K562 (cell line): ENCODE data around the gene OPHN1. TPM values are rescaled to one million over a fixed set of nuclear protein-coding genes. Genes with fewer than 3 reads are reported as not detected.

Experiments used
- ATAC-seq: fragments of 200-7000 bp; cut with Tn5 transposase; 3 replicates; pipeline ENCODE4 v1.9.1; 2020; ENCODE audit warnings: moderate library complexity
- BruUV-seq: library from RNA; stranded (reverse); fragments of 400-500 nt; replicated peaks from 2 replicates; lab custom pipeline; 2021; lab: Mats Ljungman, UMichigan
- CTCF ChIA-PET: fragments of 300-600 bp; formaldehyde crosslinking; extraction: SDS; loops from one replicate; lab custom pipeline; 2021; ENCODE audit warnings: low intra/inter-chr PET ratio; lab: Yijun Ruan, JAX
- POLR2A ChIA-PET: fragments of 300-600, 350-650 bp; sonication (Branson Sonifier 250); formaldehyde crosslinking; extraction: SDS; loops from one replicate; lab custom pipeline; 2021; ENCODE audit warnings: antibody characterized with exemption, inconsistent platforms; lab: Yijun Ruan, JAX
- DNase-seq, 4 experiments: peaks; one replicate each; pipeline versions ENCODE4 v3.0.0 to v3.0.0-alpha.2; 2011 to 2018; ENCODE audit warnings: low spot score in 3 of 4, mixed read lengths in 3 of 4; ENCODE audit errors: extremely low read depth in 1 of 4
- FAIRE-seq: peaks from 2 replicates; lab custom pipeline; 2011; peaks lifted over from hg19 to GRCh38; lab: Jason Lieb, UNC
- H2AFZ ChIP-seq: 2 replicates; pipeline ENCODE4 v1.6.0; 2011; ENCODE audit warnings: low read depth, low read length, control low read depth, inconsistent platforms
- H3K27ac ChIP-seq: fragments of 200-600 bp; 3 replicates; pipeline ENCODE4 v1.8.0; 2011; ENCODE audit warnings: low read depth, mild to moderate bottlenecking, control low read depth, inconsistent platforms, low read length, moderate library complexity, mixed read lengths; ENCODE audit errors: extremely low read depth
- H3K27me3 ChIP-seq, 2 experiments: fragments of 300-600 bp in 1 of 2; 2 replicates in 1 of 2; 3 replicates in 1 of 2; pipeline versions ENCODE4 v1.6.0 to v1.8.0; 2011; ENCODE audit warnings: inconsistent platforms in 2 of 2, low read length in 2 of 2, mild to moderate bottlenecking in 1 of 2, mixed read lengths in 1 of 2, moderate library complexity in 1 of 2; ENCODE audit not compliant: control insufficient read depth in 2 of 2, insufficient read depth in 2 of 2
- H3K36me3 ChIP-seq: fragments of 300-600 bp; 3 replicates; pipeline ENCODE4 v1.8.0; 2011; ENCODE audit warnings: mild to moderate bottlenecking, low read length, inconsistent platforms; ENCODE audit not compliant: control insufficient read depth, insufficient read depth
- H3K4me1 ChIP-seq, 2 experiments: fragments of 200-600 bp in 1 of 2; replicated peaks in 1 of 2; 2 replicates in 1 of 2; 3 replicates in 1 of 2; pipeline versions ENCODE4 v1.5.1 to v1.8.0; 2011; ENCODE audit warnings: inconsistent platforms in 2 of 2, low read length in 2 of 2, mild to moderate bottlenecking in 1 of 2, mixed read lengths in 1 of 2, moderate library complexity in 1 of 2; ENCODE audit not compliant: control insufficient read depth in 2 of 2, insufficient read depth in 2 of 2
- H3K4me2 ChIP-seq: 2 replicates; pipeline ENCODE4 v1.6.1; 2011; ENCODE audit warnings: low read length, control low read depth, inconsistent platforms, mixed read lengths; ENCODE audit not compliant: insufficient read depth
- H3K4me3 ChIP-seq: fragments of 200-600 bp; sonication (generic), shearing (Covaris generic); 2 replicates; pipeline ENCODE4 v1.5.1; 2016; ENCODE audit warnings: control low read depth, inconsistent platforms
- H3K79me2 ChIP-seq: fragments of 200-600 bp; 3 replicates; pipeline ENCODE4 v1.8.0; 2011; ENCODE audit warnings: low read length, inconsistent platforms; ENCODE audit not compliant: control insufficient read depth, insufficient read depth
- H3K9ac ChIP-seq, 2 experiments: 2 replicates each; pipeline versions ENCODE4 v1.6.0 to v1.6.1; 2011; ENCODE audit warnings: low read depth in 2 of 2, low read length in 2 of 2, control low read depth in 1 of 2, inconsistent platforms in 1 of 2, mild to moderate bottlenecking in 1 of 2, mixed read lengths in 1 of 2; ENCODE audit not compliant: insufficient read depth in 1 of 2
- H3K9me1 ChIP-seq: one replicate; pipeline ENCODE4 v1.6.0; 2011; ENCODE audit warnings: inconsistent platforms, mild to moderate bottlenecking, low read length, moderate library complexity; ENCODE audit not compliant: control insufficient read depth, insufficient read depth
- H3K9me3 ChIP-seq: replicated peaks from 2 replicates; pipeline ENCODE4 v1.5.1; 2011; ENCODE audit warnings: low read depth, low read length, inconsistent platforms; ENCODE audit not compliant: control insufficient read depth, insufficient read depth
- H4K20me1 ChIP-seq: replicated peaks from 2 replicates; pipeline ENCODE4 v1.6.1; 2011; ENCODE audit warnings: low read length, inconsistent platforms, mixed read lengths; ENCODE audit not compliant: control insufficient read depth, insufficient read depth
- MBD1 ChIP-seq: fragments of 250-450 bp; sonication (Bioruptor Pico); IDR thresholded peaks from 2 replicates; pipeline ENCODE4 v1.8.0; 2022; ENCODE audit warnings: inconsistent platforms
- WGBS: fragments of 100-300 bp; shearing (Covaris generic); methylation state at CpG from one replicate; pipeline ENCODE4 v1.1.6; 2016; ENCODE audit warnings: low coverage, mixed read lengths; ENCODE audit not compliant: insufficient coverage; ENCODE audit errors: missing lambda C conversion rate; 5-methylcytosine and 5-hydroxymethylcytosine counted together
- in situ Hi-C: fragments of 300-500 bp; cut with MboI; formaldehyde crosslinking; loops from 4 replicates; pipeline ENCODE4 v1.15.0; 2018; ENCODE audit warnings: inconsistent platforms, mixed read lengths
- intact Hi-C: fragments of 100-400 bp; cut with micrococcal nuclease; formaldehyde crosslinking; loops from 2 replicates; pipeline ENCODE4 v1.14.2; 2022
- polyA plus RNA-seq, 8 experiments: library from polyadenylated mRNA; depleted of rRNA in 4 of 8; stranded (reverse) in 5 of 8; unstranded in 3 of 8; fragments of >200 nt; fragmentation: Nextera tagmentation in 2 of 8; fragmentation: Illumina TruSeq in 1 of 8; extraction: Ambion mirVana in 2 of 8; extraction: Trizol in 1 of 8; gene quantifications; 2 replicates each; pipeline versions ENCODE4 v1.2.1 to v1.2.3, GENCODE V29; 2011 to 2014; ENCODE audit warnings: inconsistent platforms in 1 of 8, missing spikeins in 1 of 8
- total RNA-seq, 7 experiments: library from RNA; depleted of rRNA in 6 of 7; stranded (reverse); fragments of >200 nt in 6 of 7; fragmentation: Illumina TruSeq in 2 of 7; extraction: Trizol in 2 of 7; gene quantifications; 2 replicates each; pipeline versions ENCODE4 v1.2.1 to v1.2.3, GENCODE V29; 2011 to 2021; ENCODE audit warnings: low replicate concordance in 1 of 7
- TF ChIP-seq, protein P1 (sequence below): fragments of 200-600 bp; sonication (generic); IDR thresholded peaks from one replicate; pipeline ENCODE4 v1.6.1; 2012; ENCODE audit warnings: mild to moderate bottlenecking, low read depth, low read length, inconsistent platforms

The OPHN1 gene
- total and polyA plus RNA-seq, 9 of the 15 experiments (the other 6 are each of a cell fraction or from before 2014, with no cell fraction given), result 0.28 to 1.8 (median 1.0) TPM

GRCh38 chrX:68112321-68112720 lies 321.0 kb downstream of the OPHN1 start:
- no peak overlapping the region for H2AFZ ChIP-seq
- no peaks in the 10 kb centered on the region for H3K27me3 ChIP-seq
- DNase-seq (no peak), ATAC-seq (no peak), FAIRE-seq (no peak)
- no peak overlapping the region for H3K9ac ChIP-seq
- H4K20me1 ChIP-seq, result no peaks in the 10 kb centered on the region
- 20% methylated on average over 3 of the region's 3 CpGs for WGBS
- no peaks in the 10 kb centered on the region for H3K79me2 ChIP-seq
- BruUV-seq, result no TSS peak
- H3K36me3 ChIP-seq, result no peaks in the 10 kb centered on the region
- H3K9me1 ChIP-seq, result no peaks in the 10 kb centered on the region
- no peak for TF ChIP-seq MBD1 (CRISPR knock-in tag)
- TF ChIP-seq, protein P1, sequence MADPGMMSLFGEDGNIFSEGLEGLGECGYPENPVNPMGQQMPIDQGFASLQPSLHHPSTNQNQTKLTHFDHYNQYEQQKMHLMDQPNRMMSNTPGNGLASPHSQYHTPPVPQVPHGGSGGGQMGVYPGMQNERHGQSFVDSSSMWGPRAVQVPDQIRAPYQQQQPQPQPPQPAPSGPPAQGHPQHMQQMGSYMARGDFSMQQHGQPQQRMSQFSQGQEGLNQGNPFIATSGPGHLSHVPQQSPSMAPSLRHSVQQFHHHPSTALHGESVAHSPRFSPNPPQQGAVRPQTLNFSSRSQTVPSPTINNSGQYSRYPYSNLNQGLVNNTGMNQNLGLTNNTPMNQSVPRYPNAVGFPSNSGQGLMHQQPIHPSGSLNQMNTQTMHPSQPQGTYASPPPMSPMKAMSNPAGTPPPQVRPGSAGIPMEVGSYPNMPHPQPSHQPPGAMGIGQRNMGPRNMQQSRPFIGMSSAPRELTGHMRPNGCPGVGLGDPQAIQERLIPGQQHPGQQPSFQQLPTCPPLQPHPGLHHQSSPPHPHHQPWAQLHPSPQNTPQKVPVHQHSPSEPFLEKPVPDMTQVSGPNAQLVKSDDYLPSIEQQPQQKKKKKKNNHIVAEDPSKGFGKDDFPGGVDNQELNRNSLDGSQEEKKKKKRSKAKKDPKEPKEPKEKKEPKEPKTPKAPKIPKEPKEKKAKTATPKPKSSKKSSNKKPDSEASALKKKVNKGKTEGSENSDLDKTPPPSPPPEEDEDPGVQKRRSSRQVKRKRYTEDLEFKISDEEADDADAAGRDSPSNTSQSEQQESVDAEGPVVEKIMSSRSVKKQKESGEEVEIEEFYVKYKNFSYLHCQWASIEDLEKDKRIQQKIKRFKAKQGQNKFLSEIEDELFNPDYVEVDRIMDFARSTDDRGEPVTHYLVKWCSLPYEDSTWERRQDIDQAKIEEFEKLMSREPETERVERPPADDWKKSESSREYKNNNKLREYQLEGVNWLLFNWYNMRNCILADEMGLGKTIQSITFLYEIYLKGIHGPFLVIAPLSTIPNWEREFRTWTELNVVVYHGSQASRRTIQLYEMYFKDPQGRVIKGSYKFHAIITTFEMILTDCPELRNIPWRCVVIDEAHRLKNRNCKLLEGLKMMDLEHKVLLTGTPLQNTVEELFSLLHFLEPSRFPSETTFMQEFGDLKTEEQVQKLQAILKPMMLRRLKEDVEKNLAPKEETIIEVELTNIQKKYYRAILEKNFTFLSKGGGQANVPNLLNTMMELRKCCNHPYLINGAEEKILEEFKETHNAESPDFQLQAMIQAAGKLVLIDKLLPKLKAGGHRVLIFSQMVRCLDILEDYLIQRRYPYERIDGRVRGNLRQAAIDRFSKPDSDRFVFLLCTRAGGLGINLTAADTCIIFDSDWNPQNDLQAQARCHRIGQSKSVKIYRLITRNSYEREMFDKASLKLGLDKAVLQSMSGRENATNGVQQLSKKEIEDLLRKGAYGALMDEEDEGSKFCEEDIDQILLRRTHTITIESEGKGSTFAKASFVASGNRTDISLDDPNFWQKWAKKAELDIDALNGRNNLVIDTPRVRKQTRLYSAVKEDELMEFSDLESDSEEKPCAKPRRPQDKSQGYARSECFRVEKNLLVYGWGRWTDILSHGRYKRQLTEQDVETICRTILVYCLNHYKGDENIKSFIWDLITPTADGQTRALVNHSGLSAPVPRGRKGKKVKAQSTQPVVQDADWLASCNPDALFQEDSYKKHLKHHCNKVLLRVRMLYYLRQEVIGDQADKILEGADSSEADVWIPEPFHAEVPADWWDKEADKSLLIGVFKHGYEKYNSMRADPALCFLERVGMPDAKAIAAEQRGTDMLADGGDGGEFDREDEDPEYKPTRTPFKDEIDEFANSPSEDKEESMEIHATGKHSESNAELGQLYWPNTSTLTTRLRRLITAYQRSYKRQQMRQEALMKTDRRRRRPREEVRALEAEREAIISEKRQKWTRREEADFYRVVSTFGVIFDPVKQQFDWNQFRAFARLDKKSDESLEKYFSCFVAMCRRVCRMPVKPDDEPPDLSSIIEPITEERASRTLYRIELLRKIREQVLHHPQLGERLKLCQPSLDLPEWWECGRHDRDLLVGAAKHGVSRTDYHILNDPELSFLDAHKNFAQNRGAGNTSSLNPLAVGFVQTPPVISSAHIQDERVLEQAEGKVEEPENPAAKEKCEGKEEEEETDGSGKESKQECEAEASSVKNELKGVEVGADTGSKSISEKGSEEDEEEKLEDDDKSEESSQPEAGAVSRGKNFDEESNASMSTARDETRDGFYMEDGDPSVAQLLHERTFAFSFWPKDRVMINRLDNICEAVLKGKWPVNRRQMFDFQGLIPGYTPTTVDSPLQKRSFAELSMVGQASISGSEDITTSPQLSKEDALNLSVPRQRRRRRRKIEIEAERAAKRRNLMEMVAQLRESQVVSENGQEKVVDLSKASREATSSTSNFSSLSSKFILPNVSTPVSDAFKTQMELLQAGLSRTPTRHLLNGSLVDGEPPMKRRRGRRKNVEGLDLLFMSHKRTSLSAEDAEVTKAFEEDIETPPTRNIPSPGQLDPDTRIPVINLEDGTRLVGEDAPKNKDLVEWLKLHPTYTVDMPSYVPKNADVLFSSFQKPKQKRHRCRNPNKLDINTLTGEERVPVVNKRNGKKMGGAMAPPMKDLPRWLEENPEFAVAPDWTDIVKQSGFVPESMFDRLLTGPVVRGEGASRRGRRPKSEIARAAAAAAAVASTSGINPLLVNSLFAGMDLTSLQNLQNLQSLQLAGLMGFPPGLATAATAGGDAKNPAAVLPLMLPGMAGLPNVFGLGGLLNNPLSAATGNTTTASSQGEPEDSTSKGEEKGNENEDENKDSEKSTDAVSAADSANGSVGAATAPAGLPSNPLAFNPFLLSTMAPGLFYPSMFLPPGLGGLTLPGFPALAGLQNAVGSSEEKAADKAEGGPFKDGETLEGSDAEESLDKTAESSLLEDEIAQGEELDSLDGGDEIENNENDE, result no peak
- in situ Hi-C loops, result no loop called here
- no peak overlapping the region for H3K27ac ChIP-seq
- ChIA-PET POLR2A (no interaction called here), CTCF (interaction anchor here (0.8 kb wide), 1 partner anchor 158 kb away, joined by 3 read pairs; no protein-coding TSS in a partner anchor)
- intact Hi-C loops, result no loop called here
- H3K4me3 ChIP-seq, result no peak overlapping the region
- no peak overlapping the region for H3K4me2 ChIP-seq
- no peaks in the 10 kb centered on the region for H3K9me3 ChIP-seq
- no peaks in the 10 kb centered on the region for H3K4me1 ChIP-seq
